ENCODE data around the gene MYOCD.

MYOCD gene

DNA sequence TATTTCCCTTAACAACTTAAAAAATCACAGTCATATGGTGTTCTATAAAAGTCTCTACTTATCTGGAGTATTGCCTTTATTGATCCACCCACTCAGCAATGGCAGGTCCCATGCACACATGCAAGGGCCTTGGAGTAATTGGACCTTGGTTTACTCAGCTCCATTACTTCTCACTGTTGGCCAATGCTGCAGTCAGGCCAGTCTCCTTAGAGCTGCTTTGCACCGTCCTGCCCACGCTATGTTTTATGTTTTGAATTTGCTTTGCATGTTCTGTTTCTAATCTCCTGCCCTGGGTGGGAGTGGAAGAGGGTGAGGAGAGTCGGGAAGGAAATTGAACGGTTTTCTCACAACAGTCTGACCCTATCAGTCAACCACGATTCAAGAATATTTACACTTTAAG lies 147.2 kb downstream of the MYOCD start:
- Histone ChIP-seq H2AFZ (ENCODE audit: low read length) (no peak overlapping the region), H3K4me3 (ENCODE audit: low read length, poor library complexity, severe bottlenecking) (no peak overlapping the region), H3K4me1 (ENCODE audit: insufficient read depth, low read length, poor library complexity, severe bottlenecking) (no peaks in the 10 kb centered on the region), H3K79me2 (ENCODE audit: insufficient read depth, low read length) (no peaks in the 10 kb centered on the region), H3F3A (ENCODE audit: low read depth) (no peaks in the 10 kb centered on the region), H3K27me3 (ENCODE audit: insufficient read depth, low read length, poor library complexity, severe bottlenecking) (no peaks in the 10 kb centered on the region), H3K9me3 (ENCODE audit: insufficient read depth, low read depth, low read length) (peaks cover 8% of the 10 kb centered on the region; the same call in 1 of the 2 replicates), H4K20me1 (ENCODE audit: insufficient read depth, low read length, poor library complexity, severe bottlenecking) (no peaks in the 10 kb centered on the region), H3K9me2 (replicated peaks; ENCODE audit: low read depth, low read length) (no peaks in the 10 kb centered on the region), H3K9ac (ENCODE audit: low read depth, low read length, poor library complexity, severe bottlenecking) (no peak overlapping the region), H3K36me3 (ENCODE audit: insufficient read depth, low read length) (no peaks in the 10 kb centered on the region), H3K4me2 (ENCODE audit: low read depth, low read length, poor library complexity, severe bottlenecking) (no peak overlapping the region)
- TF ChIP-seq, protein P1, sequence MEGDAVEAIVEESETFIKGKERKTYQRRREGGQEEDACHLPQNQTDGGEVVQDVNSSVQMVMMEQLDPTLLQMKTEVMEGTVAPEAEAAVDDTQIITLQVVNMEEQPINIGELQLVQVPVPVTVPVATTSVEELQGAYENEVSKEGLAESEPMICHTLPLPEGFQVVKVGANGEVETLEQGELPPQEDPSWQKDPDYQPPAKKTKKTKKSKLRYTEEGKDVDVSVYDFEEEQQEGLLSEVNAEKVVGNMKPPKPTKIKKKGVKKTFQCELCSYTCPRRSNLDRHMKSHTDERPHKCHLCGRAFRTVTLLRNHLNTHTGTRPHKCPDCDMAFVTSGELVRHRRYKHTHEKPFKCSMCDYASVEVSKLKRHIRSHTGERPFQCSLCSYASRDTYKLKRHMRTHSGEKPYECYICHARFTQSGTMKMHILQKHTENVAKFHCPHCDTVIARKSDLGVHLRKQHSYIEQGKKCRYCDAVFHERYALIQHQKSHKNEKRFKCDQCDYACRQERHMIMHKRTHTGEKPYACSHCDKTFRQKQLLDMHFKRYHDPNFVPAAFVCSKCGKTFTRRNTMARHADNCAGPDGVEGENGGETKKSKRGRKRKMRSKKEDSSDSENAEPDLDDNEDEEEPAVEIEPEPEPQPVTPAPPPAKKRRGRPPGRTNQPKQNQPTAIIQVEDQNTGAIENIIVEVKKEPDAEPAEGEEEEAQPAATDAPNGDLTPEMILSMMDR (conservative IDR thresholded peaks at IDR 0.05; ENCODE audit: low read length): no peak
- no peak for TF ChIP-seq EZH2phosphoT487 (IDR thresholded peaks at IDR 0.05; ENCODE audit: borderline replicate concordance)

DNA sequence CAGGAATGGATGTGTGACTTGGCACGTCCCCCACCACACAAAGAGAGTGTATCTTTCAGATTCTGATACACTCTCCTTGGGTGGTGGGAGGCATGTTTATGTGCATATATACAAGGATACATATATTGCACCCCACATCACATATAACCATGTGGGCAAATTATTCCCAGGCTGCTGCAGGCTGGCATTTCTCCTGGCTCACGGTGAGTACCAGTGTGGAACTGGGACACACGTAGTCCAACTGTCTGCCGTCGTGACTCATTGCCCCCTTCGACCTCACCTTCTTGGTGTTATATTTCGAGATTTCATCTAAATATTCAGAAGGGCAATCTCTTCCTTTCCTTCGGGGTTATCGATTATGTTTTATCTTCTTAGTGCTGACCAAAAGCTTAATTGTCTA lies 148.0 kb downstream of the MYOCD start:
- Histone ChIP-seq H3K9me3 (ENCODE audit: insufficient read depth, low read depth, low read length) (peaks cover 5% of the 10 kb centered on the region; the same call in 1 of the 2 replicates), H3K4me2 (ENCODE audit: low read depth, low read length, poor library complexity, severe bottlenecking) (no peak overlapping the region), H3K36me3 (ENCODE audit: insufficient read depth, low read length) (no peaks in the 10 kb centered on the region), H3K9me2 (replicated peaks; ENCODE audit: low read depth, low read length) (no peaks in the 10 kb centered on the region), H3F3A (ENCODE audit: low read depth) (no peaks in the 10 kb centered on the region), H3K9ac (ENCODE audit: low read depth, low read length, poor library complexity, severe bottlenecking) (no peak overlapping the region), H3K27me3 (ENCODE audit: insufficient read depth, low read length, poor library complexity, severe bottlenecking) (no peaks in the 10 kb centered on the region), H3K4me1 (ENCODE audit: insufficient read depth, low read length, poor library complexity, severe bottlenecking) (no peaks in the 10 kb centered on the region), H3K79me2 (ENCODE audit: insufficient read depth, low read length) (no peaks in the 10 kb centered on the region), H3K4me3 (ENCODE audit: low read length, poor library complexity, severe bottlenecking) (no peak overlapping the region), H4K20me1 (ENCODE audit: insufficient read depth, low read length, poor library complexity, severe bottlenecking) (no peaks in the 10 kb centered on the region), H2AFZ (ENCODE audit: low read length) (no peak overlapping the region)
- TF ChIP-seq, protein P1 (conservative IDR thresholded peaks at IDR 0.05; ENCODE audit: low read length): no peak
- TF ChIP-seq EZH2phosphoT487 (IDR thresholded peaks at IDR 0.05; ENCODE audit: borderline replicate concordance): no peak

DNA sequence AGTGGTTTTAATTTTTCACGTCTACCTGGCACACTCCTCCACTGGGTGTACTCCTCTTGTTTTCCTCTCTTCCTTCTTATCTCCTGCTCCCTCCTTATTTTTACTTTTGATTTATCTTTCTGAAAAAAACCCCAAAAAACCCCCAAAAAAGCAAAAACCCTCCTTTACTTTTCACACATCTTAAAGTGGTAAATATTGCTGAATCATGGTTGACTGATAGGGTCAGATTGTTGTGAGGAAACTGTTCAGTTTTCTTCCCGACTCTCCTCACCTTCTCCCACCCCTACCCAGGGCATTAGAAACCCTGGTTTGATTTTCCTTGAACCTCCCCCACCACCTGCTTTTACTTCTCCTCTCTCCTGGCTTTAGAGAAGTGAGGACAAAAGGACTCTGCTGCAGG lies 149.0 kb downstream of the MYOCD start:
- H3K4me2 ChIP-seq (ENCODE audit: low read depth, low read length, poor library complexity, severe bottlenecking): no peak overlapping the region
- H3K9ac ChIP-seq (ENCODE audit: low read depth, low read length, poor library complexity, severe bottlenecking): no peak overlapping the region
- H3K36me3 ChIP-seq (ENCODE audit: insufficient read depth, low read length): no peaks in the 10 kb centered on the region
- H3K27me3 ChIP-seq (ENCODE audit: insufficient read depth, low read length, poor library complexity, severe bottlenecking): no peaks in the 10 kb centered on the region
- no peak for TF ChIP-seq EZH2phosphoT487 (IDR thresholded peaks at IDR 0.05; ENCODE audit: borderline replicate concordance)
- TF ChIP-seq, protein P1 (conservative IDR thresholded peaks at IDR 0.05; ENCODE audit: low read length): no peak
- H3K9me3 ChIP-seq (ENCODE audit: insufficient read depth, low read depth, low read length): peaks cover under 1% of the 10 kb centered on the region; the same call in 1 of the 2 replicates
- H3F3A ChIP-seq (ENCODE audit: low read depth): no peaks in the 10 kb centered on the region
- no peak overlapping the region for H3K4me3 ChIP-seq (ENCODE audit: low read length, poor library complexity, severe bottlenecking)
- H3K4me1 ChIP-seq (ENCODE audit: insufficient read depth, low read length, poor library complexity, severe bottlenecking): no peaks in the 10 kb centered on the region
- H3K9me2 ChIP-seq (replicated peaks; ENCODE audit: low read depth, low read length): no peaks in the 10 kb centered on the region
- H2AFZ ChIP-seq (ENCODE audit: low read length): no peak overlapping the region
- no peaks in the 10 kb centered on the region for H3K79me2 ChIP-seq (ENCODE audit: insufficient read depth, low read length)
- no peaks in the 10 kb centered on the region for H4K20me1 ChIP-seq (ENCODE audit: insufficient read depth, low read length, poor library complexity, severe bottlenecking)
